ENCODE measurements around the gene LHPP. TPM values are rescaled to one million over a fixed set of nuclear protein-coding genes. Genes with fewer than 3 reads are reported as not detected.

The LHPP gene
- total RNA-seq, 1 experiment from 2014 or later: 6.6 TPM

DNA sequence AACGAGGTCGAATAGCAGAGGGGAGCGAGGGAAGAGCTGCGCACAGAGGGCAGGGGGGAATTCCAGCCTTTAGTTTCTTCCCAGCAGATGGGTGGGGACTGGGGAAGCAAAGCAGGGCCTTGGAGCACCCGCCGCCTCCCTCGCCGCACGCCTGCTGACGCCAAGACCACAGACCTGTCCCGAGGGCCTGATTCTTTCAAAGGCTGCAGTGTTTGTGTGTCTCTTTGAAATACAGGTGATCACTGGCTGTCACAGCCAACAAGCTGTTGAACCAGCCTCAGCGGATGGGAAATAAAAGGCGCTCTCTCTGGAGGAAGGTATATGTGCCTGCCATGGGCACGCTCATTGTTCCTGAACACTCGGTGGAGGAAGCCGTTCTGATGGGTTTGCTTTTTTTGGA lies 163.3 kb downstream of the LHPP start:
- ATAC-seq (no peak), DNase-seq (no peak)
- no peak overlapping the region for H3K4me2 ChIP-seq (ENCODE audit: low read length)
- H3K9ac ChIP-seq (ENCODE audit: low read length): no peak overlapping the region
- CTCF ChIA-PET: no interaction called here
- no peaks in the 10 kb centered on the region for H3K36me3 ChIP-seq (ENCODE audit: low read depth, low read length)
- no TSS peak for BruUV-seq (replicated peaks)
- H3K4me1 ChIP-seq (ENCODE audit: insufficient read depth, low read length): peaks cover 11% of the 10 kb centered on the region
- H3F3A ChIP-seq (ENCODE audit: low read length, unreplicated experiment): no peaks in the 10 kb centered on the region
- no peak overlapping the region for H3K4me3 ChIP-seq (ENCODE audit: low read length)
- no peak overlapping the region for H2AFZ ChIP-seq (ENCODE audit: low read length)
- no peaks in the 10 kb centered on the region for H3K9me3 ChIP-seq (ENCODE audit: low read length)
- H3K9me2 ChIP-seq (replicated peaks; ENCODE audit: low read length): no peaks in the 10 kb centered on the region
- intact Hi-C loops (cut with micrococcal nuclease): no loop called here
- H3K27me3 ChIP-seq (ENCODE audit: low read length): no peaks in the 10 kb centered on the region
- H3K27ac ChIP-seq (ENCODE audit: low read length): no peak overlapping the region
- H3K79me2 ChIP-seq (ENCODE audit: low read length): no peaks in the 10 kb centered on the region
- no peaks in the 10 kb centered on the region for H4K20me1 ChIP-seq (ENCODE audit: low read length)
- TF ChIP-seq, protein P1, sequence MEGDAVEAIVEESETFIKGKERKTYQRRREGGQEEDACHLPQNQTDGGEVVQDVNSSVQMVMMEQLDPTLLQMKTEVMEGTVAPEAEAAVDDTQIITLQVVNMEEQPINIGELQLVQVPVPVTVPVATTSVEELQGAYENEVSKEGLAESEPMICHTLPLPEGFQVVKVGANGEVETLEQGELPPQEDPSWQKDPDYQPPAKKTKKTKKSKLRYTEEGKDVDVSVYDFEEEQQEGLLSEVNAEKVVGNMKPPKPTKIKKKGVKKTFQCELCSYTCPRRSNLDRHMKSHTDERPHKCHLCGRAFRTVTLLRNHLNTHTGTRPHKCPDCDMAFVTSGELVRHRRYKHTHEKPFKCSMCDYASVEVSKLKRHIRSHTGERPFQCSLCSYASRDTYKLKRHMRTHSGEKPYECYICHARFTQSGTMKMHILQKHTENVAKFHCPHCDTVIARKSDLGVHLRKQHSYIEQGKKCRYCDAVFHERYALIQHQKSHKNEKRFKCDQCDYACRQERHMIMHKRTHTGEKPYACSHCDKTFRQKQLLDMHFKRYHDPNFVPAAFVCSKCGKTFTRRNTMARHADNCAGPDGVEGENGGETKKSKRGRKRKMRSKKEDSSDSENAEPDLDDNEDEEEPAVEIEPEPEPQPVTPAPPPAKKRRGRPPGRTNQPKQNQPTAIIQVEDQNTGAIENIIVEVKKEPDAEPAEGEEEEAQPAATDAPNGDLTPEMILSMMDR (conservative IDR thresholded peaks at IDR 0.05; ENCODE audit: low read depth, low read length): no peak
- TF ChIP-seq EZH2 (IDR thresholded peaks at IDR 0.05; ENCODE audit: low read length, unreplicated experiment) (no peak), EZH2phosphoT487 (IDR thresholded peaks at IDR 0.05; ENCODE audit: borderline replicate concordance, low read length) (no peak)
- POLR2A ChIA-PET (ENCODE audit: unreplicated experiment): no interaction called here

- Histone ChIP-seq H3K4me2 (ENCODE audit: low read length) (no peak overlapping the region), H3K4me3 (ENCODE audit: low read length) (no peak overlapping the region), H3K9me2 (replicated peaks; ENCODE audit: low read length) (no peaks in the 10 kb centered on the region), H3K27ac (ENCODE audit: low read length) (no peak overlapping the region), H3K79me2 (ENCODE audit: low read length) (no peaks in the 10 kb centered on the region), H3K9ac (ENCODE audit: low read length) (no peak overlapping the region), H3F3A (ENCODE audit: low read length, unreplicated experiment) (no peaks in the 10 kb centered on the region), H3K27me3 (ENCODE audit: low read length) (no peaks in the 10 kb centered on the region), H4K20me1 (ENCODE audit: low read length) (no peaks in the 10 kb centered on the region), H3K9me3 (ENCODE audit: low read length) (no peaks in the 10 kb centered on the region), H3K4me1 (ENCODE audit: insufficient read depth, low read length) (peaks cover 11% of the 10 kb centered on the region), H2AFZ (ENCODE audit: low read length) (no peak overlapping the region), H3K36me3 (ENCODE audit: low read depth, low read length) (no peaks in the 10 kb centered on the region)
- ATAC-seq (no peak), DNase-seq (no peak)
- POLR2A ChIA-PET (ENCODE audit: unreplicated experiment): no interaction called here
- BruUV-seq (replicated peaks): no TSS peak
- CTCF ChIA-PET: no interaction called here
- intact Hi-C loops (cut with micrococcal nuclease): no loop called here
- TF ChIP-seq, protein P1 (conservative IDR thresholded peaks at IDR 0.05; ENCODE audit: low read depth, low read length): no peak
- TF ChIP-seq EZH2phosphoT487 (IDR thresholded peaks at IDR 0.05; ENCODE audit: borderline replicate concordance, low read length) (no peak), EZH2 (IDR thresholded peaks at IDR 0.05; ENCODE audit: low read length, unreplicated experiment) (no peak)
Measured at GRCh38 chr10:124625831-124626238, 164.2 kb downstream of the LHPP start.

DNA sequence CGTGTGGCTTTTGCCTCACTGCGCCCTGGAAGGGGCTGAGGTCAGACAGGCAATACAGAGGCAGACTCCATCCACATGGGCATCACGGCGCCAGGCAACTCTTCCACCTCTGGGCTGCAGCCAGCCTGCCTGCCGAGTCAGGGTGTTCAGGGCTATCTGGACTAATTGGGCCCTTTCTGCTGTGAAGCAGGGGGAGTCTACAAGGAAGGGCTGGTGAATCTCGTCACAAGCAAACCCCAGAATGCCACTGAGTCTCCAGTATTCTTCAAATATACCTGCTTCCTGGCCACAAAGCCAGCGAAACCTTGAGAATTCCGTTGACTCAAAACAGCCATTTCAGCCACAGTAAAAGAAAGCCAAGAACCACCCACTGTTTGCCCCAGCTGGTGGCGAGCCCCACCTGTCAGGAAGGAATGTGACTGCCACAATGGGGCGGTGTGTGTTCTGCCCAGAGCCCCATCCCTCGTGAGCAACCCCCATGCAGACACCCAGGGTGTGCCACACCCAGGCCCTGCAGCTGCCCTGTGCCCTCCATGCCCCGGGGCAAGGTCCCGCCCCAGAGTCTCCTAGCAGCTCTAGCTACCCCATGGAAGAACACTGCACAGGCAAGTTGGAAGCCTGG lies 165.2 kb downstream of the LHPP start:
- CTCF ChIA-PET: no interaction called here
- peak; percentile 82 for ATAC-seq

More for the DNA sequence above, 165.2 kb downstream of the LHPP start:
- H4K20me1 ChIP-seq (ENCODE audit: low read length): no peaks in the 10 kb centered on the region
- H3K4me2 ChIP-seq (ENCODE audit: low read length): peak overlapping the region; percentile 31; the same call in 1 of the 2 replicates
- H3K4me1 ChIP-seq (ENCODE audit: insufficient read depth, low read length): peaks cover 11% of the 10 kb centered on the region
- BruUV-seq (replicated peaks): no TSS peak
- H3K4me3 ChIP-seq (ENCODE audit: low read length): no peak overlapping the region
- H3K27ac ChIP-seq (ENCODE audit: low read length): no peak overlapping the region
- TF ChIP-seq EZH2phosphoT487 (IDR thresholded peaks at IDR 0.05; ENCODE audit: borderline replicate concordance, low read length): no peak
- TF ChIP-seq, protein P1 (conservative IDR thresholded peaks at IDR 0.05; ENCODE audit: low read depth, low read length): no peak
- no peak for TF ChIP-seq EZH2 (IDR thresholded peaks at IDR 0.05; ENCODE audit: low read length, unreplicated experiment)
- POLR2A ChIA-PET (ENCODE audit: unreplicated experiment): no interaction called here
- H3F3A ChIP-seq (ENCODE audit: low read length, unreplicated experiment): no peaks in the 10 kb centered on the region
- H3K9me2 ChIP-seq (replicated peaks; ENCODE audit: low read length): no peaks in the 10 kb centered on the region
- H3K9ac ChIP-seq (ENCODE audit: low read length): no peak overlapping the region
- no peaks in the 10 kb centered on the region for H3K36me3 ChIP-seq (ENCODE audit: low read depth, low read length)
- H3K79me2 ChIP-seq (ENCODE audit: low read length): no peaks in the 10 kb centered on the region
- no peaks in the 10 kb centered on the region for H3K9me3 ChIP-seq (ENCODE audit: low read length)
- DNase-seq: peak; percentile 49
- H2AFZ ChIP-seq (ENCODE audit: low read length): no peak overlapping the region
- intact Hi-C loops (cut with micrococcal nuclease): no loop called here
- no peaks in the 10 kb centered on the region for H3K27me3 ChIP-seq (ENCODE audit: low read length)
